ENCODE data around the gene DDX39B.
"Not testable (repeated sequence)": the region's sequence is repeated elsewhere in the genome, so short reads cannot be mapped to it uniquely, and the experiment has no call there.

The DDX39B gene

DNA sequence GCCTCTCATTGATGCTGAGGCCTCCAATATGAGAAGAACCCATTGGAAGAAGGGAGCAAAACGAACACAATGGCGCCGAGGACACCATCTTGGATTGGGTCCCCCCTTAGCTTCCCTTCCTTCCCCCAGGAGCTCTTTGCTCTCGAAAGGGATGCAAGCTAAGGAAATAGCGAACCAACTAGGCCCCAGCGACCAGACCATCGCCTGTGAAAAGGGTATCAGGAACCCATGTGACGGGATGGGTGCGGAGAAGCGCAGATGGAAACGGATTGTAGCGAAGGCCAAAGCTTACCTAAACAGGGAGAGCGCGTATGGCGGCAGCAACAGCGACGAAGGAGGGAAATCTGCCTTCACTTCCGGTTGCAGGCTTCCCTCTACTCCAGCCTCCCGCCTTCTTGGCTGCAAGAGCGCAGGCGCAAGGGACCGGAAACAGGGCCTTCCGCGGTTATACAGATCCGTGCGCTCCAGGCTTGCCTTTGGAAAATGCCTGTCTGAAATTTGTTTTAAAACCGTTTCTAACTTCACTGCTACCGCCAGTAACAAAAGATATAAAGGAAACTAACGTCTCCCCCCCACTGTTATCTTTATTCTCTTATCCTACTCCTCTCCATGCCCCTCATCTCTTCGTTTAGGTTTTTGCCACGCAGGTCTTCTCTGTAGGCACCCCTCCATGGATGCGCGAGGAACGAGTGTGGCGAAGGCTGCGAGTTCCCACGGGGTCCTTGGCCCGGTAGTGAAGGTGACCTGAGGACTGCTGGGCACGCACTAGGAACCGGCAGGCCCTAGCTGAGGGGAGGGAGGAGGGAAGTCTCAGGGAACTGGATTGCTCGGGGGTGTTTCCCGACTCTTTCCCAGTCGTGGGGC is at the start of gene DDX39B:
Gene DDX39B (minus strand): TSS at position 346 of the 864 bp plus-strand sequence. CDS start 1,471 bp downstream, outside the sequence.
- TF ChIP-seq CTCF (IDR thresholded peaks at IDR 0.05; ENCODE audit: control insufficient read depth, extremely low read depth, insufficient read depth) = no peak
- peak; percentile 94 for DNase-seq (ENCODE audit: low read depth)
- H3K4me3 ChIP-seq (ENCODE audit: low read depth, low read length) = peak within 1 kb of the TSS; percentile 99

DNA sequence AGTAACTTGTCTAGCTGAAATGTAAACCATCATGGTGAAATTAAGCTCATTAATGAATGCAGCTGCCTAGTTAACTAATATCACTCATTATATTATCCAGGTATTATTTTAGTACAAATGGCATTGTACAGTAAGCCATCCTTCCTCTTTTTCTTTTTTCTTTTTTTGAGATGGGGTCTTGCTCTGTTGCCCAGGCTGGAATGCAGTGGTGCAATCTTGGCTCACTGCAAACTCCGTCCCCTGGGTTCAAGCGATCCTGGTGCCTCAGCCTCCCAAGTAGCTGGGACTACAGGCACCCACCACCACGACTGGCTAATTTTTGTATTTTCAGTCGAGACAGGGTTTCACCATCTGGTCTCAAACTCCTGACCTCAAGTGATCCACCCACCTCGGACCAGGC is 48.9 kb upstream of the DDX39B start:
- not testable (repeated sequence) for H3K4me3 ChIP-seq (ENCODE audit: low read depth, low read length); DNase-seq (ENCODE audit: low read depth)

DNA sequence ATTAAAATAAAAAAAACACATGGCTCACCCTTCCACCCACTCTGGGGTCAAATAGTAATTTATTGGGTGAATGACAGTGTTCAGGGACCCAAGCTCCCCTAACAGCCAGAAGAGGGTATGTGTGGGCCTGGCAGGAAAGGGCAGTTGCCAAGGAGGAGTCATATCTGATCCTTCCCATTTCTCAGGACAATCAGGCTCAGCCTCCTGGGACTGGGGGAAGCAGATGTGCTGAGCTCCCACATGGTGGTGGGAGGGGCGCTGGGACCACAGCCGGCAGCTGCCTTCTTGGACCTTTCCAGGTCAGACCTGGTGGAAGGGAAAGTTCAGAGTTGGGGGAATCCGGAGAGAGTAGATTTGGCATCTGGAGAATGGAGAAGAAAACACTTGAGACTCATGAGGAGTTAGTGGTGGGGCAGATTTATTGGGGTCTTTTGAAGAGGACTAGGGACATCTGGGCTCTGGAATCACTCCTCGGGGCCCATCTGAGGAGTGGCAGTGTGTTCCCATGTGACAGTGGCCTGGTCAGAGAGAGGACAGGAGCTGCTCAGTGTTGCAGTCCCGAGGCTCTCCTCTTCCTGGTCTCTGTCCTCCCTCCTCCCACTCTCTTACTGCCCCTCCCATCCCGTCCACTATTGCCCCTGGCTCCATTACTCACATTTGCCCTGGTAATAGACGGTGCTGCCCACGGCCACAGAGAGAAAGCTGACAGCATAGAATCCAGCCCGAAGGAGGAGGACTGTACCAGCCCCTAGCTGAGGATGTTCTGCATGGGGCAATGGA is 47.3 kb upstream of the DDX39B start:
- no peak for DNase-seq (ENCODE audit: low read depth)
- H3K4me3 ChIP-seq (ENCODE audit: low read depth, low read length) = no peak overlapping the region
- TF ChIP-seq CTCF (IDR thresholded peaks at IDR 0.05; ENCODE audit: control insufficient read depth, extremely low read depth, insufficient read depth) = no peak

GRCh38 chr6:31587791-31588777 is 46.3 kb upstream of the DDX39B start:
- no peak overlapping the region for H3K4me3 ChIP-seq (ENCODE audit: low read depth, low read length)
- TF ChIP-seq CTCF (IDR thresholded peaks at IDR 0.05; ENCODE audit: control insufficient read depth, extremely low read depth, insufficient read depth) = no peak
- DNase-seq (ENCODE audit: low read depth) = no peak

- DNase-seq (ENCODE audit: low read depth) = no peak
- TF ChIP-seq CTCF (IDR thresholded peaks at IDR 0.05; ENCODE audit: control insufficient read depth, extremely low read depth, insufficient read depth) = no peak
- H3K4me3 ChIP-seq (ENCODE audit: low read depth, low read length) = no peak overlapping the region
These were observed 44.9 kb upstream of the DDX39B start for GRCh38 chr6:31586599-31587281.

- no peak within 1 kb of the TSS for H3K4me3 ChIP-seq (ENCODE audit: low read depth, low read length)
- no peak for TF ChIP-seq CTCF (IDR thresholded peaks at IDR 0.05; ENCODE audit: control insufficient read depth, extremely low read depth, insufficient read depth)
- no peak for DNase-seq (ENCODE audit: low read depth)
These were observed 44.2 kb upstream of the DDX39B start, which contains the start of gene LST1 for GRCh38 chr6:31586008-31586407. LST1 (plus strand) TSS chr6:31586277; CDS start chr6:31587300, 1,023 bp downstream.

All from LNCaP clone FGC (cell line).